Astrocyte (in vitro differentiated cells and primary cell): Measurements from ENCODE around the gene NUTM2B. TPM values are rescaled to one million over a fixed set of nuclear protein-coding genes. Genes with fewer than 3 reads are reported as not detected.
"Not testable (repeated sequence)": the region's sequence is repeated elsewhere in the genome, so short reads cannot be mapped to it uniquely, and the experiment has no call there.

Experiments used
- DNase-seq: peaks from one replicate; pipeline ENCODE4 v3.0.0-alpha.2; 2010; ENCODE audit warnings: low read depth
- FAIRE-seq: peaks from 2 replicates; lab custom pipeline; 2011; peaks lifted over from hg19 to GRCh38; lab: Jason Lieb, UNC
- H2AFZ ChIP-seq: 2 replicates; pipeline ENCODE4 v1.6.0; 2012; ENCODE audit warnings: low read depth, low read length, inconsistent platforms
- H3K27ac ChIP-seq: 2 replicates; pipeline ENCODE4 v1.5.1; 2011; ENCODE audit warnings: low read depth, low read length, inconsistent platforms
- H3K27me3 ChIP-seq: 2 replicates; pipeline ENCODE4 v1.6.0; 2011; ENCODE audit warnings: low read length, inconsistent platforms; ENCODE audit not compliant: insufficient read depth
- H3K36me3 ChIP-seq: 2 replicates; pipeline ENCODE4 v1.5.1; 2011; ENCODE audit warnings: low read length, inconsistent platforms; ENCODE audit not compliant: insufficient read depth
- H3K4me1 ChIP-seq: 2 replicates; pipeline ENCODE4 v1.5.1; 2011; ENCODE audit warnings: low read length, inconsistent platforms; ENCODE audit not compliant: insufficient read depth
- H3K4me2 ChIP-seq: 2 replicates; pipeline ENCODE4 v1.6.0; 2012; ENCODE audit warnings: low read length, inconsistent platforms
- H3K4me3 ChIP-seq: 2 replicates; pipeline ENCODE4 v1.5.1; 2011; ENCODE audit warnings: low read depth, mild to moderate bottlenecking, low read length, inconsistent platforms; ENCODE audit not compliant: insufficient read depth
- H3K79me2 ChIP-seq: 2 replicates; pipeline ENCODE4 v1.6.0; 2012; ENCODE audit warnings: mild to moderate bottlenecking, low read length, inconsistent platforms; ENCODE audit not compliant: insufficient read depth
- H3K9ac ChIP-seq: 2 replicates; pipeline ENCODE4 v1.6.0; 2012; ENCODE audit warnings: mild to moderate bottlenecking, low read length, inconsistent platforms
- H3K9me3 ChIP-seq: 2 replicates; pipeline ENCODE4 v1.5.1; 2012; ENCODE audit warnings: low read depth, mild to moderate bottlenecking, low read length, inconsistent platforms; ENCODE audit not compliant: insufficient read depth
- H4K20me1 ChIP-seq: 2 replicates; pipeline ENCODE4 v1.6.0; 2012; ENCODE audit warnings: low read length, inconsistent platforms; ENCODE audit not compliant: insufficient read depth
- H3K27ac Mint-ChIP-seq: one replicate; pipeline ENCODE4 v1.8.0; 2021; ENCODE audit warnings: mild to moderate bottlenecking, mixed read lengths; ENCODE audit not compliant: unreplicated experiment
- H3K27me3 Mint-ChIP-seq: one replicate; pipeline ENCODE4 v1.8.0; 2021; ENCODE audit warnings: low read depth, mixed read lengths; ENCODE audit not compliant: unreplicated experiment
- H3K36me3 Mint-ChIP-seq: one replicate; pipeline ENCODE4 v1.8.0; 2021; ENCODE audit warnings: low read depth, mixed read lengths; ENCODE audit not compliant: unreplicated experiment
- H3K4me1 Mint-ChIP-seq: one replicate; pipeline ENCODE4 v1.8.0; 2021; ENCODE audit warnings: low read depth, mixed read lengths; ENCODE audit not compliant: unreplicated experiment
- H3K4me3 Mint-ChIP-seq: one replicate; pipeline ENCODE4 v1.8.0; 2021; ENCODE audit warnings: mild to moderate bottlenecking, moderate library complexity, mixed read lengths; ENCODE audit not compliant: unreplicated experiment
- H3K9me3 Mint-ChIP-seq: one replicate; pipeline ENCODE4 v1.8.0; 2021; ENCODE audit warnings: mild to moderate bottlenecking, mixed read lengths; ENCODE audit not compliant: unreplicated experiment
- total RNA-seq: library from RNA; stranded (reverse); gene quantifications from 2 replicates; pipeline ENCODE4 v1.2.1, GENCODE V29; 2021

Gene NUTM2B
- total RNA-seq, 1 donor from 2014 or later = not detected

- H3K9me3 Mint-ChIP-seq, H3K9me3 ChIP-seq, H2AFZ ChIP-seq, H4K20me1 ChIP-seq, H3K27ac ChIP-seq, H3K27me3 ChIP-seq, H3K36me3 Mint-ChIP-seq, H3K4me1 Mint-ChIP-seq, H3K27me3 Mint-ChIP-seq, DNase-seq, H3K4me3 Mint-ChIP-seq, H3K27ac Mint-ChIP-seq, H3K9ac ChIP-seq, H3K4me2 ChIP-seq, H3K4me1 ChIP-seq, FAIRE-seq, H3K36me3 ChIP-seq, H3K4me3 ChIP-seq, H3K79me2 ChIP-seq: not testable (repeated sequence)
Measured at GRCh38 chr10:79696596-79696995, 6.4 kb upstream of the NUTM2B start.

- H3K27me3 Mint-ChIP-seq, H3K9me3 ChIP-seq, H3K4me1 ChIP-seq, H3K4me1 Mint-ChIP-seq, FAIRE-seq, H2AFZ ChIP-seq, H3K9me3 Mint-ChIP-seq, H3K79me2 ChIP-seq, H3K4me3 ChIP-seq, H3K36me3 Mint-ChIP-seq, H4K20me1 ChIP-seq, H3K27ac Mint-ChIP-seq, H3K4me2 ChIP-seq, H3K9ac ChIP-seq, H3K27ac ChIP-seq, H3K27me3 ChIP-seq, DNase-seq, H3K36me3 ChIP-seq, H3K4me3 Mint-ChIP-seq: not testable (repeated sequence)
Measured at GRCh38 chr10:79697141-79697540, 5.9 kb upstream of the NUTM2B start.

- not testable (repeated sequence) for H3K27ac Mint-ChIP-seq, DNase-seq, H3K9ac ChIP-seq, H3K36me3 ChIP-seq, H3K4me1 Mint-ChIP-seq, FAIRE-seq, H3K4me2 ChIP-seq, H3K36me3 Mint-ChIP-seq, H3K4me1 ChIP-seq, H3K4me3 Mint-ChIP-seq, H2AFZ ChIP-seq, H3K9me3 Mint-ChIP-seq, H4K20me1 ChIP-seq, H3K27me3 ChIP-seq, H3K27ac ChIP-seq, H3K79me2 ChIP-seq, H3K4me3 ChIP-seq, H3K27me3 Mint-ChIP-seq, H3K9me3 ChIP-seq
Measured at GRCh38 chr10:79700381-79700944, 2.6 kb upstream of the NUTM2B start.

GRCh38 chr10:79707017-79707416 lies 4.0 kb downstream of the NUTM2B start:
- not testable (repeated sequence) for H3K36me3 Mint-ChIP-seq, H2AFZ ChIP-seq, H3K27me3 Mint-ChIP-seq, H3K4me2 ChIP-seq, H3K9ac ChIP-seq, H3K27ac Mint-ChIP-seq, H4K20me1 ChIP-seq, H3K4me1 Mint-ChIP-seq, H3K27ac ChIP-seq, H3K9me3 Mint-ChIP-seq, DNase-seq, FAIRE-seq, H3K4me3 Mint-ChIP-seq, H3K79me2 ChIP-seq, H3K9me3 ChIP-seq, H3K4me1 ChIP-seq, H3K4me3 ChIP-seq, H3K27me3 ChIP-seq, H3K36me3 ChIP-seq

- H3K9me3 Mint-ChIP-seq, H2AFZ ChIP-seq, H3K4me3 ChIP-seq, FAIRE-seq, H3K27ac ChIP-seq, H3K79me2 ChIP-seq, H3K4me1 ChIP-seq, H3K9me3 ChIP-seq, H3K4me2 ChIP-seq, H3K36me3 Mint-ChIP-seq, H3K4me1 Mint-ChIP-seq, DNase-seq, H3K9ac ChIP-seq, H3K27ac Mint-ChIP-seq, H4K20me1 ChIP-seq, H3K36me3 ChIP-seq, H3K27me3 Mint-ChIP-seq, H3K27me3 ChIP-seq, H3K4me3 Mint-ChIP-seq: not testable (repeated sequence)
Measured at GRCh38 chr10:79714976-79715375, 11.9 kb downstream of the NUTM2B start.

- H3K79me2 ChIP-seq, H3K4me3 Mint-ChIP-seq, H3K4me2 ChIP-seq, H3K27me3 Mint-ChIP-seq, H4K20me1 ChIP-seq, H3K9me3 Mint-ChIP-seq, H3K9ac ChIP-seq, H3K27ac Mint-ChIP-seq, H3K27ac ChIP-seq, H3K36me3 Mint-ChIP-seq, FAIRE-seq, H3K36me3 ChIP-seq, H3K9me3 ChIP-seq, H3K4me1 ChIP-seq, H3K27me3 ChIP-seq, DNase-seq, H2AFZ ChIP-seq, H3K4me3 ChIP-seq, H3K4me1 Mint-ChIP-seq: not testable (repeated sequence)
Measured at GRCh38 chr10:79716917-79717579, 14.0 kb downstream of the NUTM2B start.
